Heart right ventricle (tissue), 16 donors: Measurements from ENCODE around the gene NCOA6. TPM values are rescaled to one million over a fixed set of nuclear protein-coding genes. Genes with fewer than 3 reads are reported as not detected.

Experiments used
- ATAC-seq, 8 donors: fragments of 200-7000 bp; cut with Tn5 transposase; one replicate each; pipeline ENCODE4 v1.9.1; 2020; ENCODE audit warnings: mild to moderate bottlenecking in 8 of 8, moderate library complexity in 8 of 8, moderate number of reproducible peaks in 1 of 8
- DNase-seq, 2 donors: peaks; one replicate each; pipeline ENCODE4 v3.0.0-alpha.2; 2020
- H3K27ac ChIP-seq, 10 donors: fragments of 200-600 bp; sonication (generic) in 2 of 10; one replicate each; pipeline versions ENCODE4 v1.5.0 to v1.8.0; 2020 to 2022; ENCODE audit warnings: mild to moderate bottlenecking in 3 of 10
- H3K27me3 ChIP-seq, 7 donors: fragments of 200-600 bp; one replicate each; pipeline ENCODE4 v1.8.0; 2021 to 2022; ENCODE audit warnings: mild to moderate bottlenecking in 2 of 7
- H3K36me3 ChIP-seq, 9 donors: fragments of 200-600 bp; sonication (generic) in 1 of 9; one replicate each; pipeline versions ENCODE4 v1.5.0 to v1.8.0; 2020 to 2022; ENCODE audit warnings: mild to moderate bottlenecking in 2 of 9
- H3K4me1 ChIP-seq, 9 donors: fragments of 200-600 bp; sonication (generic) in 1 of 9; one replicate each; pipeline versions ENCODE4 v1.5.0 to v1.8.0; 2020 to 2022; ENCODE audit warnings: mild to moderate bottlenecking in 4 of 9
- H3K4me3 ChIP-seq, 10 donors: fragments of 200-600 bp; sonication (generic) in 2 of 10; one replicate each; pipeline versions ENCODE4 v1.5.0 to v1.8.0; 2020 to 2022; ENCODE audit warnings: mild to moderate bottlenecking in 7 of 10, moderate library complexity in 2 of 10
- H3K9me3 ChIP-seq, 11 donors: fragments of 200-600 bp in 10 of 11; sonication (generic) in 2 of 11; one replicate each; pipeline versions ENCODE4 v1.5.0 to v1.8.0; 2013 to 2022; ENCODE audit warnings: mild to moderate bottlenecking in 2 of 11, control low read depth in 1 of 11, moderate library complexity in 1 of 11
- WGBS, 2 donors: extraction: QIAGEN DNeasy Blood & Tissue Kit; methylation state at CpG; one replicate each; pipeline ENCODE4 v1.1.7; 2013; ENCODE audit warnings: inconsistent platforms in 1 of 2; 5-methylcytosine and 5-hydroxymethylcytosine counted together
- intact Hi-C, 10 donors: fragments of 100-400 bp; cut with DNase I; formaldehyde crosslinking; loops; one replicate each; pipeline versions ENCODE4 v1.11.1 to v1.14.2; 2022
- polyA plus RNA-seq, 2 donors: library from polyadenylated mRNA; stranded (reverse); fragments of 200-250 nt; gene quantifications; one replicate each; pipeline ENCODE4 v1.2.3, GENCODE V29; 2013
- total RNA-seq, 10 donors: library from RNA; stranded (reverse); fragmentation: NEBNext Ultra II Directional in 3 of 10; extraction: Animal tissue kit (Norgen Biotek cat#: 25700) in 3 of 10; gene quantifications; one replicate each; pipeline versions ENCODE4 v1.2.1 to v1.2.4, GENCODE V29; 2021 to 2023
- TF ChIP-seq, protein P1 (sequence below), 9 donors: fragments of 200-600 bp; sonication (generic) in 2 of 9; IDR thresholded peaks; one replicate each; pipeline versions ENCODE4 v1.5.0 to v1.8.0; 2021 to 2022; ENCODE audit warnings: antibody characterized with exemption in 9 of 9, mild to moderate bottlenecking in 5 of 9, moderate library complexity in 1 of 9
- donor health status: Arrhythmogenic right ventricular cardiomyopathy.
- donor health status: ischemic (EF 13 %, LVEDD 7.1; RV severe dilation, severe dysfunction).
- donor health status: healthy with polysubstance abuse.
- donor health status: DM: no; HTN: yes; CAD: no.
- donor health status: DM: no; HTN: no; CAD: no.
- donor health status: ischemic (EF 25% LVEDD 6.9; RV normal size, moderate dysfunction).
- donor health status: ischemic (EF 25% LVEDD 5.7; RV mildly dilated, moderate dysfunction).
- donor health status: healthy.
- donor health status: DM: yes; HTN: yes; CAD: no.
- donor health status: Ischemic cardiomyopathy.
- donor health status: ischemic (EF 35%, LVEDD 5.7; RV mildly dilated, moderate dysfunction).
- donor health status: nonischemic (EF 11% LVEDD 7.7; RV severe dilation, severe dysfunction).
- donor health status: DM: yes; HTN: yes; CAD: no.
- donor health status: PGD.
- donor health status: ischemic (EF 29% LVEDD 5.4; RV normal size, mild dysfunction).
- donor health status: nonischemic (EF 23%, LVEDD 6.1; RV moderate dilation, normal function).

Gene NCOA6
- total and polyA plus RNA-seq, 12 donors, result 11.6 to 37.5 (median 18.0) TPM

DNA sequence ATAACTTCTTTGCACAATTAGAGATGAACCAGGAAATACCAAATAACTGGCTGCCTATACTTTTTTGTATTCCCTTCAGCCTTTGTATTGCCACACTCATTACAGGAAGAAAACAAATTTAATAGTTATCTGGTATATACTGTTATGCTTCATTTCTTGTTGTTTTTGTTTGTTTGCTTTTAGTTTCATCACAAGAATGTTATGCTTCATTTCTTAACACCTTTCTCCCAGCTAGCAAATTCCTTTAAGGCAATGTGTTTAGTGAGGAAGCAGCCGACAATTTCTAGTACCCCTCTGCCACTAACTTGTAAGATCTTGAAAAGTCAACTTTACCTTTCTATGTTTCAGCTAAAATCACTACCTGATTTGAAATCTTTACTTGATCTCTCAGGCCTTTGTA lies 1.4 kb downstream of the NCOA6 start:
- peaks cover 0 to 7% (median 0%) of the 10 kb centered on the region in 9 donors for H3K36me3 ChIP-seq
- no peaks in the 10 kb centered on the region for H3K27me3 ChIP-seq
- peak overlapping the region in 9 of 10 donors; percentile 67 to 98 (median 93) for H3K4me3 ChIP-seq
- TF ChIP-seq, protein P1, sequence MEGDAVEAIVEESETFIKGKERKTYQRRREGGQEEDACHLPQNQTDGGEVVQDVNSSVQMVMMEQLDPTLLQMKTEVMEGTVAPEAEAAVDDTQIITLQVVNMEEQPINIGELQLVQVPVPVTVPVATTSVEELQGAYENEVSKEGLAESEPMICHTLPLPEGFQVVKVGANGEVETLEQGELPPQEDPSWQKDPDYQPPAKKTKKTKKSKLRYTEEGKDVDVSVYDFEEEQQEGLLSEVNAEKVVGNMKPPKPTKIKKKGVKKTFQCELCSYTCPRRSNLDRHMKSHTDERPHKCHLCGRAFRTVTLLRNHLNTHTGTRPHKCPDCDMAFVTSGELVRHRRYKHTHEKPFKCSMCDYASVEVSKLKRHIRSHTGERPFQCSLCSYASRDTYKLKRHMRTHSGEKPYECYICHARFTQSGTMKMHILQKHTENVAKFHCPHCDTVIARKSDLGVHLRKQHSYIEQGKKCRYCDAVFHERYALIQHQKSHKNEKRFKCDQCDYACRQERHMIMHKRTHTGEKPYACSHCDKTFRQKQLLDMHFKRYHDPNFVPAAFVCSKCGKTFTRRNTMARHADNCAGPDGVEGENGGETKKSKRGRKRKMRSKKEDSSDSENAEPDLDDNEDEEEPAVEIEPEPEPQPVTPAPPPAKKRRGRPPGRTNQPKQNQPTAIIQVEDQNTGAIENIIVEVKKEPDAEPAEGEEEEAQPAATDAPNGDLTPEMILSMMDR (IDR thresholded peaks at IDR 0.05), result no peak
- H3K9me3 ChIP-seq, result no peaks in the 10 kb centered on the region
- peak overlapping the region in 7 of 10 donors; percentile 85 to 95 (median 93) for H3K27ac ChIP-seq
- DNase-seq (no peak), ATAC-seq (no peak)
- WGBS, 2 donors, result 12 to 24% methylated on average over 1 of the region's 1 CpG
- intact Hi-C loops, result loop anchor here in 2 of 10 donors (10.0 kb wide), 2 partner anchors 271 to 451 kb away; partner anchors contain the start of genes MMP24OS (in 1 of the 2) and TRPC4AP (in 1 of the 2)
- H3K4me1 ChIP-seq, result peaks cover 3 to 64% (median 33%) of the 10 kb centered on the region in 9 donors

DNA sequence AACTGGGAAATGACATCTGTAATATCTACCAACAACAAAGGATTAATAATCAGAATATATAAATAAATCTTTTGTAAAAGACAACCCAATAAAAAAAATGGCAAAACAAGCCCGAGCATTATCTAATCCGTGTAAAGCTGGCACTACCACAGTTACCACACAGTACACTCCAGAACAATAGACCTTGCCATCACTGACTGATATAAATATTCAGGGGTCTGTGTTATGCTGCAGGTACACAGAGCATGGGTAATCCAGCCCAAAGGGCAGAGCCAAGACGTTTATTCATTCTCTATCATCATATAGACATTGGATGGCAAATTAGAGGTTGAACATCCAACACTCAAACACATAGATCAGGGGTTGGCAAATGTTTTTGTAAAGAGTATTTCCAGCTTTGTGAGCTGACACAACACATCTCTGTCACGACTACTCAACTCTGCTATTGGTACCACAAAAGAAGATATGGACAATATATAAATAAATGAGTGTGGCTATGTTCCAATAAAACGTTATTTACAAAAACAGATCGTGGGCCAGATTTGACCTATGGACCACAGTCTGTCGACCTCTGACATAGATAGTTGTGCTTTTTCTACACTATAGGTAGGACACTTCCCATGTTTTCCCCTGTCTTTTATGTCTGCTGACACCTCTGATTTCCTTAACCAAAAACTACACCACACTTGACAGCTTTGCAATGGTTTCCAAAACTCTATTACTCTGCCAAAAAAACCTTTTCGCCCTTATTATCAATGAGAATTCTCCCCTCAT lies 4.5 kb downstream of the NCOA6 start:
- H3K27ac ChIP-seq, result no peak overlapping the region
- no peak for DNase-seq
- H3K9me3 ChIP-seq, result no peaks in the 10 kb centered on the region
- TF ChIP-seq, protein P1 (IDR thresholded peaks at IDR 0.05), result no peak
- H3K4me1 ChIP-seq, result peaks cover 3 to 88% (median 46%) of the 10 kb centered on the region in 9 donors
- intact Hi-C loops, result loop anchor here in 2 of 10 donors (10.0 kb wide), 2 partner anchors 274 to 454 kb away; partner anchors contain the start of genes MMP24OS (in 1 of the 2) and TRPC4AP (in 1 of the 2)
- no peak overlapping the region for H3K4me3 ChIP-seq
- no peaks in the 10 kb centered on the region for H3K27me3 ChIP-seq
- ATAC-seq, result no peak
- peaks cover 0 to 7% (median 0%) of the 10 kb centered on the region in 9 donors for H3K36me3 ChIP-seq
- WGBS, 2 donors, result 46 to 55% methylated on average over 8 of the region's 8 CpGs

DNA sequence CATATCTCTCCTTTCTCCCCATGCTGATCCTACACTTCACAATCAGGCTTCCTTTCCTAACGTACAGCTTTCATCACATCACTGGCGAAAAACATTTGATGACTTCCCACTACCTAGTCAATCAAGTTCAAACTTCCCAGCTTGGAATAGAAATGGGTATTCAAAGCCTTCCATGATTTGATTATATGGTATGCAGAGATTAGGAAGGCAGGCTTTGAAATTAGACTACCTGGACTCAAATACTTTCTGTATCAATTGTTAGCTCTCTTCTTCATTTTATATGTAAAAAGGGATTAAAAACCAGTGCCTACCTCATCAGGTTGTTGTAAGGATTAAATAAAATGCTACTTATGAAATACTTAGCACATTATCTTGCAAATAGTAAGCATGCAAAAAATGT lies 7.7 kb downstream of the NCOA6 start:
- no peaks in the 10 kb centered on the region for H3K9me3 ChIP-seq
- DNase-seq (no peak), ATAC-seq (no peak)
- TF ChIP-seq, protein P1 (IDR thresholded peaks at IDR 0.05), result no peak
- peaks cover 0 to 64% (median 28%) of the 10 kb centered on the region in 9 donors for H3K4me1 ChIP-seq
- peaks cover 0 to 7% (median 0%) of the 10 kb centered on the region in 9 donors for H3K36me3 ChIP-seq
- WGBS, 2 donors, result 43 to 44% methylated on average over 2 of the region's 2 CpGs
- intact Hi-C loops, result no loop called here
- H3K27ac ChIP-seq, result no peak overlapping the region
- no peaks in the 10 kb centered on the region for H3K27me3 ChIP-seq
- no peak overlapping the region for H3K4me3 ChIP-seq

DNA sequence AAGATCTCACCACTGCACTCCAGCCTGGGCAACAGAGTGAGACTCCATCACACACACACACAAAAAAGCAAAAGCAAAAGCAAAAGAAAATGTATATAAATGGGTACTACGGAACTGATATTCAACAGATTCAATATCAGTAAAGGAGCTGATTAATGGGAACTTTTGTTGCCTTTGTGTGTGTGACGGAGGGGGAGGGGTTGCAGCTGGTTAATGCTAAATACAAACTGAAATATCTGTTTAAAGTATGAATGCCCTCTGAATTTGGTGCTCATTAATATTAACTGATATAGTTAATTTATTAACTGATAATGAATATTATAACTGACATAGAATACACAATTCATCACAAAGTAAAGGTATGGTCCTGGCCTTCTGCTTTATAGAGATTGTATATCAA lies 8.4 kb downstream of the NCOA6 start:
- H3K36me3 ChIP-seq, result peaks cover 0 to 7% (median 0%) of the 10 kb centered on the region in 9 donors
- intact Hi-C loops, result no loop called here
- H3K9me3 ChIP-seq, result no peaks in the 10 kb centered on the region
- peaks cover 0 to 57% (median 25%) of the 10 kb centered on the region in 9 donors for H3K4me1 ChIP-seq
- TF ChIP-seq, protein P1 (IDR thresholded peaks at IDR 0.05), result no peak
- no peak for DNase-seq
- H3K27me3 ChIP-seq, result no peaks in the 10 kb centered on the region
- ATAC-seq, result no peak
- no peak overlapping the region for H3K27ac ChIP-seq
- H3K4me3 ChIP-seq, result no peak overlapping the region
- 46 to 94% methylated on average over 1 to 2 of the region's 2 CpGs for WGBS, 2 donors
